NCI-H187 treated with DMSO at 0.1 percent for 48 hours (cell line): ENCODE data around the gene MLH3.

Experiments
- DNase-seq: peaks from one replicate; lab custom pipeline; 2025; lab: John Stamatoyannopoulos, UW

MLH3 gene

DNA sequence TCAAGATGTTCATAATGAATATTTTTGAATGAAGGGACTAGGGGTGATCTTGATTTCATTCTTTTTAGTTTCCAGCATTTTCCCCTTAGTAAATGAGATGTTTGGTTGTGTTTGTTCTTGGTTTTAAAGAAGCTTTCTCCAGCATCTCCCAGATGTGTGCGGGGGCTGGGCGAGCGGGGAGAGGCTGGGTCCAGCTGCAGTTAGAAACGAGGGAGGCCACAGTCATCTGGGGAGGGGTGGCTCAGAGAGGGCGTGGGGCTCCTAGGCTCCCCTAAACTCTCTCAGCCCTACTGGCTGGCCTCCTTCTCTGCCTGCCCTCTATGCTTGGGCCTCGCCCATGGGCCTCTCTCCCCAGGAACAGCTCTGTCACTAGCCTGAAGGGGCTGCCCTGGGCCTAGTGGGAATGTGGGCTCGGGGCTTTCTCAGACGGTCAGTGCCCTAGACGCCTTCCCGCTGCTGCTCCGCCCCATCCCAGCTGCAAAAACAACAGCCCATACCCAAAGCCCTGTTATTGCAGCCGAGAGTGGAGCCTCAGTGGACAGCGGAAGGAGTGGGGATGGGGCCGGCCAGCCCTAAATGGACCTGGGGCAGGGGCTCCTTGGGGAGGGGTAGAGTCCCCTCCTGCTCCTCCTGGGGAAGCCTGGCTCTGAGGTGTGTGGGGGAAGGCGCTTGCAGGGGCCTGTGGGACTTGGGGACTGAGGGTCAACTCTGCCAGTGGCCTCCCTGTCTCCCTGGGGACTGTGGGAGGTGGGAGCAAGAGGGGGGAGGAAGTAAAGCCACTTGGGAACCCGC is 66.8 kb downstream of the MLH3 start:
- no peak for DNase-seq

DNA sequence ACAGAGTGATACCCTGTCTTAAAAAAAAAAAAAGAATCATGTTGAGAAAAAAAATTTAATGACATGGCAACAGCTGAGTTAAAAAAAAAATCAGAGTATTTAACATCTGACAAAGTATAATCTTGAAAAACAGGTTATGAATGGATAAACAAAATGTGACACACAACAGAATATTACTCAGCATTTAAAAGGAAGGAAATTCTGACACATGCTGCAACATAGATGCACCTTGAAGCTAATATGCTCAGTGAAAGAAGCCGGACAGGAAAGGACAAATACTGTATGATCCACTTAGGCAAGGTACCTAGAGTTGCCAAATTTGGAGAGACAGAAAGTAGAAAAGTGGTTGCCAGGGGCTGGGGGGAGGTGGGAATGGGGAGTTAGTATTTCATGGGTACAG is 67.9 kb downstream of the MLH3 start:
- DNase-seq: no peak

DNA sequence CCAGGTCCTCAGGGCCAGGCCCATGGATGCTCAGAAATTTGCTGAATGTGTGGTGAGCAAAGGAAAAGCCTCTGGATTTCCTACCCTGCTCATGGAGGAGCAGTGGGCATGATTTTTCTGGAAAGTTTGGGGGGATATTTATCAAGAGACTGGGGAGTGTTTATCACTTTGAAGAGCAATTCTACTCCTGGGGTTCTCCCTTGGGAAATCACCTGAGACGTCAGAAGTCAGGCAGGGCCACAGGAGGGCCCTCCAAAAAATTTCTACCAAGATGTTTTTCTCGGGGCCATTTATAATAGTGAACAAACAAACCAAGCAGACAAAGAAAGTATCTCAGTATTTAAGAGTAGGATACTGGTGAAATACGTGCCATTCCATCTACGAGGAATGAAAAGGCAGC is 68.6 kb downstream of the MLH3 start:
- DNase-seq: no peak

DNA sequence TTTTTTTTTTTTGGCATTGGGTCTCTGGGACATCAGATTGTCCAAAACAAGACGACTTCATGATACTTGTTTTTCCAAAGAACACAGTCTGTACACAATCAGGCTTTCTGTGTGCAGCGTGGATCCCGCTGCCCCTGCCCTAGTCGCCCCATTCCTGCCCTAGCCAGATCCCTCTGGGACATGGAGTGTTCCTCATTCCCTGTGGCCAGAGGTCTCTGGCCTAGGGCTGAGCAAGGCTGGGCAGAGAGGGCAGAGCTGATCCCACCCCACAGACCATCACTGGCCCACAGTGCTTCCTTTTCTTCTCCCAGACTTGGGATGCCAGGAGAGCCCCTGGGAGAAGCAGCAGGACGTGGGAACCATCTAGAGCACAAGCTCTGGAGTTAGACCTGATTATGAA is 69.4 kb downstream of the MLH3 start:
- no peak for DNase-seq

DNA sequence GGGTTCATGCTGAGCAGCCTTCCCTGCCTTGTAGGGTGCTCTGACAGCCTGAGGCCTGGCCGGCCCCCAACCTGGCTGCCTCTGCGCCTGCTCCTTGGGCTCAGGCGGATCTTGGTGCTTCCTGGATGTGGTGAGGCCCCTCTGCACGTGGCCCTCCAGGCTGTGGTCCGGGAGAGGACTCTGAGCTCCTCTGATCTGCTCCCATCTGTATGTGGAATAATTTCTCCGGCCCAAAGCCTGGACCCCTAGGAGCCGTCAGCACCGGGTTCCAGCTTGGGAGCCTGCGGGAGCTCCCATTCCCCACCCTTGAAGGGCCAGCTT is 69.8 kb downstream of the MLH3 start:
- no peak for DNase-seq

DNA sequence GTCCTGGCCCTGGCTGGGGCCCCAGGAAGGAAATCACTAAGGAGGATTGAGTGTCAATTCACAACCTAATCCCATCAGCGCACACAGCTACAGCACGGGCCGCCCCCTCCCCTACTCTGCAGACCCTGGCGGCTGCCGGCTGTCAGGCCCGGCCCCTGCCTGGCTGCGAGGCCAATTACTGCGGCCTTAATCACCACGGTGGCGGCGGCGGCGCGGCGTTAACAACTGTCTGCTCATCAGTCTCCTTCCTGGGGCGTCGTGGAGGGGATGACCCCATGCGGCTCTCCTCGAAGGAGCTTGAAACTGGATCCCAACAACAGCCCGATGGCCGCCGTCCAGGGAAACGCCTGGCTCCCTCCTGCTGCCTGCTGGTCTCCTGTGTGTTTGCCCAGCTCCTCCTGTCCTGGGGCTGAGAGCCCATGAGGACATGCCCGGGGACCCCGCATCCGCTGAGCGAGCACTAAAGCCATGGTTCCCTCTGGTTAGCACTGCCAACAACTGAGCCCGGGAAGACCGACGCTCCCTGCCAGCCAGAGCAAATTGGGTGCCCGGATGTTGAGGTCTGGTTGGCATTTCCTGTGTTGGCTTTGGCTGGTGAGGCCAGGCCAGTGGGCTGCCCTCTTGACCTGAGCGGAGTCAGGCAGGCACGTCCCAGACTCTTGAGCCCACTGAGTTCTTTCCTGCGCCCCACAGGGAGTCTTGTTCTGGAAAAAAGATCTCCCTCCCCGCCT is 70.4 kb downstream of the MLH3 start:
- no peak for DNase-seq

DNA sequence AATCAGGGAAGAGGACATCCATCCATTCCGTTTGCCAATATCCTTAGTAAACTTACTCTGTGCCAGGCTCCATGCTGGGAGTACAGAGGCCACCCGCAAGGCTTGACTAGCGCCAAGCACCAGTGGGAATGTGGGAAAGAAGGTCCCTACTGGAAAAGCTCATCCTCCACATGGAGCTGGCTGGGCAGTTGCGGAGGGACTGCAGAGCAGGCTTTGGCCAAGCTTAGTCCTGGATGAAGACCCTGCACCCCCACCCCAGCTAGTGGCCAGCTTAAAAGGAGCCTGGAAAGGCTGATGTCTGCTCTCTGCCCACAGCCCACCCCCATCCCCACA is 70.9 kb downstream of the MLH3 start:
- DNase-seq: no peak

DNA sequence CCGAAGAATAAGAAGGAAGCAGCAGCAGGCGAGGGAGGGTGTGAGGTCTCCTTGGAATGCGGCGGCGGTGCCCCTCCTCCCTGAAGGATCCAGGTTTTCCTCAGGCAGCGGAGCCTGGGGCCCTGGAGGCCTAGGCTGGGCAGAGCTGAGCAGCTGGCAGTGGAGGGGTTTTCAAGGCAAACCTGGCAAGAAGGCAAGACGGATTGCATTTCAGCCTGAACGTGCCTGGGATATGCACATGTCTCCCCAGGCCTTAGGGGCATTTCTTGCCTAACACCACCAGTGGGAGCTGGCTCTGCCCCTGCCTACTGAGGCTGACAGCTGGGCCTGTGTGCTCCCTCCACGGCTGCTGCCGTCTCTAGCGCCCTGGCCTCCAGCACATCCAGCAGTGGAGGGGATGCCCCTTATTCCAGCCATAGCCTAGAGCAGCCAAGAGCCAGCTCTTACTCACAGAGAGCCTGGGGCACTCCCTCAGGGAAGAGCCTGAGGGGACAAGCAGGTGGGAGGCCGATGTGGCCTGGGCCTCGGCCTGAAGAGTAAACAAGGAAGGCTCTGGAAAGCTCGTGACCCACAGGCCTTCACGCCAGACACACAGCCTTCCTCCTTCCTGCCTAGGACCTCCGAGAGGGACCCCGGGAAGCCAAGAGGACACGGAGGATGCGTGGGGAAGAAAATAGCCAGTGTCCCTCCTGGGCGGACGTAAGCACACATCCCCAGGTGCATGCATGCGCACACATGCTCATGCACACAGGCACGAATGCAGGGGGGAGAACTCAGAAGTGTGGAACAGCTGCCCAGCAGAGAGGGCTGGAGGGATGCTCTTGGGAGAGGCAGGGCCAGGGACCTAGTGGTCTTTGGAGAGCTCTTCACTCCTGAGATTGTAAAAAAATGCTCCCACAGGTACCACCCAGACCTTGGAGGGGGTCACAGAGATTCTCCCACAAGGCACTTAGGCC is 71.5 kb downstream of the MLH3 start:
- DNase-seq: no peak

DNA sequence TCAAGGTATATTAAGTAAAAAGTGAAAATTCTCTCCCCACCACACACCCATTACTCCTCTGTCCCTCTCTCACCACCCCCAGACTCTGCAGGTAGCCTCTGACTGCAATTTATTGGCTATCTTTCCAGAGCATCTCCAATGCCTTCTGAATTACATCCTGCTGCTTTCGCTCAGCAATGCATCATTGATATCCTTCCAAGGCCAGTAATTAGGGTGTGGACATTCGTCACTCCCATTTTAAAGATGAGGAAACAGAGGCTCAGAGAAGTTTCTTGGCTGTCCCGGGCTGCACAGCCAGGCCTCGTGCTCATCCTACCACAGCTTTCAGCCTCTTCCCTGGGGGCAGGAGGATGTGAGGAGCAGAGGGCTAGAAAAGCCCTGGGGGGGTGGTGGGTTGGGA is 72.2 kb downstream of the MLH3 start:
- no peak for DNase-seq

DNA sequence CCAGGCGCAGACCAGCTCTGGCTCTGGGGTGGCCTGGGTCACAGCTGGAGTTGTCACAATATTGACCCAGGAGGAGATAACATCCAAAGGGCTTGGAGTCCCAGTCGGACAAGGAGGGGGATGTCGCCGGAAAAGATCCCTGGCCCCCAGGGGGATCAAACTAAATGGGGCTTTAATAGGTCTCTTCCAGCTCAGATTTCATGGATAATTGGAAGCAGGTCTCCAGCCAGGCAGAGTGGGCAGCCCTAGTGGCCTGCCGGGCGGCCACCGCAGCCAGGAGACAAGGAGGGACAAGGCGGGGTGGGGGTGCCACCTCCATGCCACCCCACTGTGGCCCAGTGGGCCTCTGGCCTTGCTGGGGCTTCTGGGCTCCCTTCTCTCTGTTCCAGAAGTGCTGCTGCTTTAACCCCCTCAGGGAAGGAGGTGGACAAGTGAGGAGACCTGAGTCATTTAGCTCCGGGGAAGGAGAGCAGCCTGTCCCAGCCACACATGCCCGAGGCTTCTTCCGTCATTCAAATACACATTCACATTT is 72.8 kb downstream of the MLH3 start:
- no peak for DNase-seq

DNA sequence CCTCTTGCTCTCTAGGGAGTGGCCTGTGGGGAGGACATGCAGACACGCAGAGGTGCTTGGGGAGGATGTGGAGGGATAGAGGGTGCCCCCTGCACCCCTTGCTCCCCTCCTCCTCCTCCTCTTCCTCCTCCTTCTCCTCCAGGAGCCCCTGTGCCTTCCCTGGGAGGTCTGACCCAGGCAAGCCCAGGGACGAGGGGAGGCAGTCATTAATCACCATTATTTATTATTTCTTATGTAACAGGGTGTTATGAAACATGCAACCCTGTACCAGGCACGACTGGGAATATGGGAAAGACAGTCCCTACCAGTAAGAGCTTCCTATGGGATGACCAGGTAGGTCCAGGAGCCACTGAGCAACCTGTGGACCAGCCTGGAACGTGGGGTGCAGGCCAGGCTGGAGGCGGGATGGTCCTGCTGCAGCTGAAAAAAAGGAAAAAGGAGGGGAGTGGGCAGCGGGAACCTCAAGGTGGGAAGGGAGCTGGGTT is 73.3 kb downstream of the MLH3 start:
- no peak for DNase-seq

DNA sequence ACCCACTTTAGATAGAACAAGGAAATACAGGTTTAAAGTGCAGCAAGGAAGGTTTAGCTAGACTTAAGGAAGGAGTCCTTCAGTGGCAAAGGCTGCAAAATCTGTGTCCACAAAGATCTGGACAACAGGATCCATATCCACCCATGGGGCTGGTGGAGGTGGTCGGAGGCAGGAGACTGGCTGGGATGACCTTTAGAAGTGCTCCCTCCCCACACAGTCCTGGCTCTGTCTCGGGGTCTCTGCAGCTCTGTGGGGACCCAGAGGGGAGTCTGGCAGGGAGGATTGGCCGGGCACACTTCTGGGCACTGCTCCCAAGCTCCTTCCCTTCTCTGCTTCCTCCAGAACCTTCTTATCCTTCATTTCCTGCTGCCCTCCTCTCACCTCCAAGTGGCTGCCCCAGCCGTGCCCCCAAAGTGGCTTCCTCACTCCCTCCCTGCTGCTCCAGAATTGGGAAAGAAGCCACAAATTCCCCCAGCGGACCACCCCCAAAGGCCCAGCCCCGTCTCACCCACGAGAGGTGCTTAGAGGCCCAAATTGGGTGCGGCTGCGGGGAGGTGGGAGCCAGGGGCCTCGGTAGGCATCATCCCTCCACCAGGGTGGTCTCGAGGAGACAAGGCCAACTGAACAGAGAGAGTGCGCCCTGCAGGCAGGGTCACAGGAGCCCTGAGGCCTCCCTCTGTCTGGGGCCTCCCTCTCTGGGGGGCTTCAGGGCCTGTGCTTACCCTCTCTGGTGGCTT is 73.9 kb downstream of the MLH3 start:
- no peak for DNase-seq

DNA sequence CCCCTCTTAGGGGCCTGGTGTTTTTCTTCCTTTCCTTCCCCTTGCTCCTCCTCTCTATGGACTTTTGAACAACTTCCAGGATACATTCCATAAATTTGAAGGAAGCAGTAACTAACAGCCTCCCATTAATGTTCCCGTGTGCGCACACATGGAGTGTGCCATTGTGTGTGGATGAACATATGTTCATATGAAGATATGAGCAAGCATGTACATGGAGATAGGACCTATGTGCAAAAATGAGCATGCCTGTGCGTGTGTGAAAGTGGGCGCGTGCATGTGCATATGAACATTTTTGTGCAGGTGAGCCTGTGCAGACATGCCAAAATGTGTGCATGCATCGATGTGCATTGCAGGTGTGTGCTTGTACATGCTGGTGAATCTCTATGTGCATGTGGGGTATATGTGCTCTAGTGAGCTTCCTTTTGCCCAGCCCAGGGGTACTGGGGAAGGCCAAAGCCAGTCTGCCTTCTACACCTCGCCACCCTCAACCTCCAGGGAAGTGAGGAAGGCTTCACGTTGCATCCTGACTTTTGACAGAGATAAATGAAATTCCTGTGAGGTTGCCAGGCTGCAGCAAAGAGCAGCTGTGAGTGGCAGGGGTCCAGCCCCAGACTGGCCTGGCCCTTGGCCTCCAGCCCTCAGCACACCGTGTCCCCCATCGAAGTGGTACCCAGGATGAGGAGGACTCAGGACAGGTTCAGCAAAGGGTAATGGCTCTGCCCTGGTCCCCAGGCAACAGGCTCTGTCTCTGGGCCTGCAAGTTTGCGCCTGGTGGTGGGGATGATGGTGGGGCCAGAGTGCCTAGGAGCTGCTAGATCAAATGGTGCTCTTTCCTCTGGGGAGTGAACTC is 74.8 kb downstream of the MLH3 start:
- DNase-seq: no peak

DNA sequence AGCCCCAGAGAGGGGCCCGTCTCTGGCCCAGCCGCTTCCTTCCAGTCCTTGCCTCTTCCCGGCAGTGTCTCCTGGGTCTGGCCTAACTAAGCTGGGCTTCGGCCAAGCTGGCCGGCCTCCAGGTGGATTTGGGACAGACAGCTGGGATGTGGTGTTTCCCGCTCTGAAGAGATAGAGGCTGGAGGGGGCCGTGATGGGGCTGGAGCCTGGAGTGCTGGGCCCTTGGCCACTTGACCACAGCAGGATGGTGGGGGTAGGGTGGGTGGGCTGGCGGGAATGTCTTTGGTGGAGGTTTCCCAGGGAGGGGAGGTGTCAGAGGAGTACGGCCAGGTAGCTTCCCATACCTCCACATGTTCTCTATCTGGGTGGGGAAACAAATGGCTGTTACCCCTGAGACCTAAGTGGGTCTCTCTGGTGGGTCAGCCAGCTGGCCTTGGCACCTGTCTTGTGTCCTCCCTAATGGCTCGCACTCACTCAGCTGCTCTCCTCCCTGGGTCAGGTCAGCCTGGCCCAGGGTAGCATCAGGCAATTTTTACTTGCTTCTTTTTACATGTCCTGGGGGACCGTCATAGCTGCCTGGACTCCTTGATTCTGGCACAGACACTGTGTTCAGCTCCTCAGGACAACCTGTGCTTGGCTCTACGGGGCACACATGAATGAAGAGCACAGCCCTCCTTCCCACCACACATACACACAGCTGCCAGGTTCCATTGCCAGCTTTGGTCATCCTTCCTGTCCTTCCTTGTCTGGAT is 76.0 kb downstream of the MLH3 start:
- DNase-seq: no peak

DNA sequence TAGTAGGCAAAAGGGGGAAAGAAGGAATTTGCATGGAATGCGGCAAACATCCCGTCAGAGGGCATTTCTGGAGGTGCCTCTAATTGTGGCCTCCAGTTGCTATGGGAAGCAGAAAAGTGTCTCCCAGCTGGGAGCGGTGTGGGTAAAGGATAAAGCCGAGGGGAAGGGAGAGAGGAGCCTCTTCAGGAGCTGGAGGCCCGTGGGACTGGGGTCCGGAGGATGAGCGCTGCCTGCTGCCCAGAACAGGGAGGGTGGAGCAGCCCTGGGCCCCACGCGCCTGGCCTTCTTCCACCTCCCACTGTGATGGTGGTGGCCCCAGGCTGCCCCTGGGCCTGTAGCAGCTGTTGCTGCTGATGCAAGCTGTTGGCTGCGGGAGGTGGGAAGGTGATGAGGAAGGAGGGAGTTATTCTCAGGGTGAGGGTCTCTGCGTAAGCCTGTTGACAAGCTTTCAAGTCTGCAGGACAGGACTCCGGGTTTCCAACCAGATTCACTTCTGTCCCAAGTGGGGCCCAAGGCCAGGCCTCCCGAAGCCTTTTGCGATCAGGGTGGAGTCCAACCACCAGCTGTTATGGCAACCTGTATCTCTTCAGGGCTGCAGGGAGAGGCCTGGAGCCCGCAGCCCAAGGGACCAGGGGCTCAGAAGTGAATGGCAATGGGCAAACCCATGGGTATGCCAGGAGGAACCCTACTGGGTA is 76.8 kb downstream of the MLH3 start:
- DNase-seq: no peak

DNA sequence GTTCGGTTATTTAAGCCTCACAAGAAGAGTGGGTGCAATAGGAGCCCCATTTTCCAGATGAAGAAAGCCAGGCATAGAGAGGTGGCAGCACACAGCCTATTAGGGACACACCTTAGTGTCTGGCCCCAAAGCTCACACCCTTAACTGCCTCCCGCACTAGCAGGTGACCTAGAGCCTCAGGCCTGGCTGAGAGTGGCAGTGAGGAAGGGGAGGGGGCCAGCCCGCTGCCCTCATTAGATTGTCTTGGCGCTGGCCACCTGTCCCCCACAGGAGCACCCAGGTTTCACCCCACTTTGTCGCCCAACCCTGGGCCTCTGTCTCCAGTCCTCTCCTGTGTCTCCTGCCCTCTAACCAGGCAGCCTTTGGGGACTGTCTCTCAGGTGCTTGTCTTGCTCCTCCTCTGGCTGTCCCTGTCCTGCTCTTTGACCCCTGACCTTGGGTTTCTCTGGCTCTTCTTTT is 77.3 kb downstream of the MLH3 start:
- DNase-seq: no peak

DNA sequence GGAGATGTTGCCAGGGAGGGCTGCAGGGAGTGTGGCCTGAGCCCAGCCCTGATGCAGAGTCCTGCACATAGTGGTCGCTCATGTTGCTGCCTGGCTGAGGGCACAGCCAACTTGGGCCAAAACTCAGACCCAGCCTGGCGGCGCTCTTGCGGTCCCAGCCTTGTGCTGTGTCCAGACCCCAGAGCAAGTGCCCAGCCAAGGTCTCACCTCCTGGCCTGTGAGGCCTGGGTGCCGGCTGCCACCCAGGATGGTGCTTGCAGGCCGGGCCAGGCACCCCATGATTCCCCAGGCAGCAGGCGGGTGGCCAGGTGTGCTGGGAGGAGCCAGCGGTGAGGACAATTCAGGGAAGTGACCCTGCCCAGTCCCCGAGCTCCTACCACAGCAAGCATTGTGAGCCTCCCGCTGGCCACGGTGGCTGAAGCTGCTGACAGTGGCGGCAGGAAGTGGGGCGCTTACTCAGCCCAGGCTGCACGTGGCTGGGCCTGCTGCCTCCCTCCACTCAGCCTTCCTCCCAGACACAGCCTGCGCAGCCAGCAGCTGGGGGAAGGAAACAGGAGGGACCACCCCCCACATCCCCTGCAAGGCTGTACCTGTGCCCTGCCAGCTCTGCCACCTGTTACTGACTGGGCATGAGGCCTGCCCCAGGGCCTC is 78.1 kb downstream of the MLH3 start:
- no peak for DNase-seq

DNA sequence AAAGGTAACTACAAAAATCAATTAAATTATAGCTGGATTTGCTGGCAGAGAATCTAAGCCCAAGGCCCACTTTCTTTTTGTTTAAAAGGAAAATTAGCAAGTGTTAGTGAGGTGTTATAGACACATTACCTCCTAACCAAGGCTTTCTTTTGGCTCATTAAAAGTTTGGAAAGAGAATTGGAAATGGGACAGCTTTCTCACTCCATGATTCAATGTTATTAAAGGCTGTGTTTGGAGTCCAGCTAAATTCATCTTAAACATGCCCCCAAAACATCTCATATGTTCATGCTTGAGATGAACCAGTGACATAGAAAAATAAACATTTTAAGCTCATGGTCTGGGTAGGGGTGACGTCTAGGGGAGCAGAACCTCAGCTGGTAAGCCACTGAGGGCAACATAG is 82.5 kb downstream of the MLH3 start:
- DNase-seq: no peak
